ENCODE measurements around the gene PUS3.

PUS3 gene, protein sequence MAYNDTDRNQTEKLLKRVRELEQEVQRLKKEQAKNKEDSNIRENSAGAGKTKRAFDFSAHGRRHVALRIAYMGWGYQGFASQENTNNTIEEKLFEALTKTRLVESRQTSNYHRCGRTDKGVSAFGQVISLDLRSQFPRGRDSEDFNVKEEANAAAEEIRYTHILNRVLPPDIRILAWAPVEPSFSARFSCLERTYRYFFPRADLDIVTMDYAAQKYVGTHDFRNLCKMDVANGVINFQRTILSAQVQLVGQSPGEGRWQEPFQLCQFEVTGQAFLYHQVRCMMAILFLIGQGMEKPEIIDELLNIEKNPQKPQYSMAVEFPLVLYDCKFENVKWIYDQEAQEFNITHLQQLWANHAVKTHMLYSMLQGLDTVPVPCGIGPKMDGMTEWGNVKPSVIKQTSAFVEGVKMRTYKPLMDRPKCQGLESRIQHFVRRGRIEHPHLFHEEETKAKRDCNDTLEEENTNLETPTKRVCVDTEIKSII

DNA sequence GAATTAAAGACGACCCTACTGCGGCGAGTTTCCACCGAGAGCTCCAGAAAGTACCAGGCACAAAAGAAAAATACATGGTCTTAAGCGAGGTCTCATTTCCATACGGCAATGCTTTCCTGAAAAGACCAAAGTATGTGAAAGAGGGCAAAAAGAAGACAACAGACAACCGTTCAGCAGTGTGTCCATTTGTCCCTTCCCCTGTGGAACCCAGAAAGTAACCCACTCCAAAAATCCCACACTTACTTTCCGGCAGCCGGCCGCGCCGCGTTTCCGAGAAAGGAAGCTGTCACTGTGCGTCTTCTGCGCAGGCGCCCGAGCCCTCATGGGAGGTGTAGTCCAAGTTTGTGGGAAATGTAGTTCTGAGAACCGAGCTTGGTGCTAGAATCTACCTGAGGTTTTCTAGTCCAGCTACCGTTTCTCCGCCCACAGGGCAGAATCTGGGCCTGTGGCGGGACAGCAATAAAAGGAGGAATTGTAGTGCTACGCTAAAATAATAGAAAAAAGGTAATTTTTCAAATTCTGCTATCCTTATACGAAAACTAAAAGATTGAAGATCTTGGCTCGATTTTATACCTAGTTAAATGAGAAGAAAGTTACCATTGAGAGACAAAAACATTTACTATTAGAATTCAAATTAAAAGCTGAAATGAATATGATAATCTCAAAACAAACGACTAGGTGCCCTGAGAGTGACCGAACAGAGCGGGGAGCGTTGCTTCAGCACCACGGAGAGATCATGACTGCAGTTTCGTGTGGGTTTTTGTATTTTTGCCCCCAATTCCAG lies at the start of gene PUS3:
PUS3 (minus strand) TSS at position 280 of the 784 bp plus-strand sequence. CDS start 6,922 bp downstream, outside the sequence.
- peak; percentile 82 for DNase-seq (ENCODE audit: low read depth, low spot score)

DNA sequence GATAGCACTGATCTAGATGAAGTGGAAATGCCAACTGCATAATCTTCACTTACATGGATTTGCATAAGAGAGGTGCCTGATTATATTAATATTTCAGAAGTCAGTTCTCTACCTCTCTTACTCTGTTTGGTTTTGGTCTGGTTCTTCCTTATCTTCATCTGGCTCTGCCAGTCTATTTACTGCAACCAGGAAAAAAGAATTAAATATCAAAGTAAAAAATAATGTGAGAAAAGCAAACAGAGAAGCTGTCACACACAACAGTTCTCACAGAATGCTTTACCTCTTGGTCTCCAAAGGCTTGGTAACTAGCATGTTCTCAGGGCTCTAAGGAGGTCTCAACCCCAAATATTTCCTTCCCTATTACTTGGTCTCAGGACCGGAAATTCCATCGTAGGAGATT lies 49.6 kb upstream of the PUS3 start:
- DNase-seq (ENCODE audit: low read depth, low spot score) = no peak

- DNase-seq (ENCODE audit: low read depth, low spot score) = no peak
Observed at GRCh38 chr11:125951731-125952130, 48.7 kb upstream of the PUS3 start.

DNA sequence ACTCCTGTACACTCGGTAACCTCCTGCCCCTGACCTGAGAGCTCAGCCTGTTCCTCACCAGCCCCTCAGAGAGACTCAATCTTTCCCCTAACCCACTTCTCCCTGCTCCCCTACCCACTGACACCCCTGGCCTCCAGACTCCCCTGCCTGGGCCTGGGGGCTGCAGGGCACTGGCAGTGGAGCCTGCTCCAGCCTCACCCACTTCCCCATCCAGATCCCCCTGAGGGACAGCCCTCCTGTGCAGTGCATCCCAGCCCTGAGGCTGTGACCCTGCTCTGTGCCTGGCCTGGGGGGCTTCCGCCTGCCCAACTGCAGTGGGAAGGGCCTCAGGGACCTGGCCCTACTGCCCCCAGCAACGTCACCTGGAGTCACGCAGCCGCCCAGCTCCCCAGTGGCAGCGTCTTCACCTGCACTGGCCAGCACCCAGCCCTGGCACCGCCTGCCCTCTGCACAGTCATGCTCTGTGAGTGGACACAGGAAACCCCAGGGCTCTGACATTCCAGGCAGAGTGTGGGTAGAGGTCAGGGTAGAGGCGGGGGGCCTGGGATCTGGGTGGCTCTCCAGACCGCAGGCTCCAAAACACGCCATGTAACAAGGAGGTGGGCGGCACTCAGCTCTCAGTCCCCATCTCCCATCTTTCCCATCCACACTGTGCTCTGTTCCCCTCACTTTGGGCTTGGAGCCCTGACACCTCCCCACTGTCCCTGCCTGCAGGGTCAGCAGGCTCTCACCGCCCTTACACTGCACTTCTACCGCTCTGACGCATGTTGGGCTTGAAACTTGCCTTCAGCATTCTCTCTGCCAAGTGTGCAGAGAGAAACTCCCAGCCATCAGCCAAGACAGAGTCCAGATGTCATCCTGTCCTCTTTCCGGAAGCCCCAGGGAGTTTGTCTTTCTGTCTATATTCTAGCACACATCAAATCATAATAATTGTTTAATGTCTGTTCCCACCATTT lies 48.0 kb upstream of the PUS3 start:
- no peak for DNase-seq (ENCODE audit: low read depth, low spot score)

DNA sequence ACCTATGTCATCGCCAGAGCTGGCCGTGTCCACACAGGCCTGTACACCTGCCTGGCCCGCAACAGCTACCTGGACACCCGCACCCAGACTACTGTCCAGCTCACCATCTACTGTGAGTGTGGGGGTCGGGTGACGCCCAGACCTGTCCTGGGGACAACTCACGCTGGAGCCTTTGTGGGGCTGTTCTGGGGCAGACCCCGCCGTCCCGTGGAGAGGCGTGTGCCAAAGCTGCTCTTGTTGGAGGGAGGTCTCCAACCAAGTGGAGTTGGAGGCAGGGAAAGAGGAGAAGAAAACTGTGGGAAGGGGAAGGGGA lies 47.1 kb upstream of the PUS3 start:
- DNase-seq (ENCODE audit: low read depth, low spot score) = no peak

- DNase-seq (ENCODE audit: low read depth, low spot score) = no peak
Observed at GRCh38 chr11:125949271-125950177, 46.5 kb upstream of the PUS3 start.

- DNase-seq (ENCODE audit: low read depth, low spot score) = no peak
Observed at GRCh38 chr11:125948278-125949051, 45.5 kb upstream of the PUS3 start.

DNA sequence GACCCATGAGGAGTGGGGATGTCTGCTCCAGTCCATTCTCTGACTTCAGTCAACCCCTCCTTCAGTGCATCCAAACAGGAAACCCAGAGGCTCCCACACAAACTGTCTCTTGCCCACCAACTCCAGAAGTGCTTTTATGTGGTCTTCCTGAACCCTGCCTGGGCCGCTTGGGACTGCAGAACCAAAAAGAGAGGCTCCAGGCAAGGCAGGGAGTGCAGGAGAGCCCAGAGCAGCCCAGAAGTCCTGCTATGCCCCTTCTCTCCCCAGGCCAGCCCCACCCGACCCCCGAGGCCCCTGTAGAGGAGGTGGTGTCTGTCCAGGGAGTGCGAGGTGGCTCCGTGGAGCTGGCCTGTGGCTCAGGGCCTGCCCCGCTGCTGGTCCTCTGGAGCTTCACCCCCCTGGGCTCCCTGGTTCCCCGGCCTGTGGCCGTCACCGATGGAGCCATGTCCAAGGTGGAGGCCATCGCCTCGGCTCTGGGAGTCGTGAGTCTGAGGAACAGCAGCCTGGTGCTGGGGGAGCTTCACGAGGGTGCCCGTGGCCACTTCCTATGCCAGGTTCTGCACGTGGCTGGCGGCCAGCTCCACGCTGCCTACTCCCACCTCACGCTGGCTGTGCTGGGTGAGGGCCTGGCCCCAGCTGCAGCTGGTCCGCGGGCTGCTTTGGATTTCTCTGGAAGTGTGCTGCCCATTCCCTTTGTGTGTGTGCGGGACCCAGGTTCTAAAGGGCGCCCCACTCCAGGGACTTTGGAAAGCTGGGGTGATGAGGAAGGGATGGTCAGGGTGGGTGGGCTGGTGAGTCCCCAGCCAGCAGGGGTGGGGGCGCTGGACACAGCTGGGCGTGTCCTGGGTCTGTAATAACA lies 44.6 kb upstream of the PUS3 start:
- no peak for DNase-seq (ENCODE audit: low read depth, low spot score)

- DNase-seq (ENCODE audit: low read depth, low spot score) = no peak
Observed at GRCh38 chr11:125946712-125947418, 43.9 kb upstream of the PUS3 start.

DNA sequence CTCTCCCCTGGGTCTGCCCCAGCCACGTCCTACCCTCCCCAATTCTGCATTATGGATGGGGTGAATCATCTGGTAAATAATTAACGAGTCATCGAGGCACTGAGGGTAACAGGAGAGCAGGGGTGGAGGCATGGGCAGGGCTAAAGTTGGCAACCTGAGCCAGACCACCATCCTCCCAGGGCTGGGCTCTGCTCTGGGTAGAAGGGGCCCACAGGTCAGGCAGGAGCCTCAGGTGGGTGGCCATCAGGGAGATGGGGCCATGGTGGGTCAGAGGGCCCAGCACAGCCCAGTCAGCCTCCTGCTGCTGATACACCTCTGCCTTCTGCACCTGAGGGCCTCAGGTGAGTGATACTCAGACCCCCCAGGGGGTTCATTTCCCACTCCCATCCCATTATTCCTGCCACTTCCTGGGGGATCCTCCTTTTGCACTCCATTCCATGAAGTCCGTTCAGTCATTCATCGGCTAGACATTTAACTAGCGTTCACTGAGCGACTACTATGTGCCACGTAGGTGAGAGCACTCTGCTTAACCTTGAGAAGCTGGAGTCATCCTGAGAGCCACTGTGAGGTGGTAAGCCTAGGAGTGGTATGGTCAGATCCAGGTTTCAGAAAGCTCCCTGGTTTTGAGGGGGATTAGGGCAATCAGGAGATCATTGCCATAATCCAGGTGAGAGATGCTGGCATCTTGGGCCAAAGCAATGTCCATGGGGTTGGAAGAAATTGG lies 43.0 kb upstream of the PUS3 start, which contains the start of gene VSIG10L2:
VSIG10L2 (plus strand) TSS at position 248 of the 724 bp plus-strand sequence; CDS start at position 260, 12 bp downstream.
- DNase-seq (ENCODE audit: low read depth, low spot score) = no peak

DNA sequence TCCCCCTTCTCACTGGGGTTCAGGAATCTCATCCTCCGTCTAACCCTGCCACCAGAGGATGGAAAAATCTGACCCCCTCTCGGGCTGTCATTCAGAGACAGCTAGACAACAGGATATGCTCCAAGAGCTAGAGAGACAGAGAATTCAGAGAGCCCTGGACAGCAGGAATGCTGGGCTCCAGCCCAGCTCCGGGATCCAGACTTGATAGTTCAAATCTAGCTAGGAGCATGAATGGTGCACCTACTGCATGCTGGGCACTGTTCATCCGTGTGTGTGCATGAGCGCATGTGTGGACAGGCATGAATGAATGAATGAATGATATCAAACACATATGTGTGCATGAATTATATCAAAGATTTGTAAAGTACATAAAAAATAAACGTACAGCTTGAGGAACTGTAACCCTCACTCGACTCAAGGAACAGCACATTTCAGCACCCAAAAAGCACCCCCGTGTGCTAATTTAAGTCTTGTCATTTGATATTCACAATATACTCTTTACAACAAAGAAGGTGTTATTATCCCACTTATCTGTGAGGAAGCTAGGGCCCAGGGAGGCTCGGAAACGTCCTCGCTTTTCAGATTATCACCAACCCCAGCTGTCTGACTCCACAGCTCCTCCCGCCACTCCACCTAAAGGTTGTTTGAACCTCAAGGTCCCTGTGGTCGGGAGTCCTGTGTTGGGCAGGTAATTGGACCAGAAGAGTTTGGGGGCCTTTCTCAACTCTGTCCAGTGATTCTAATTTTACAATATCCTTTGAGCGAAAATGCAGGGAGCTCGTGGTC lies 42.2 kb upstream of the PUS3 start:
- no peak for DNase-seq (ENCODE audit: low read depth, low spot score)

DNA sequence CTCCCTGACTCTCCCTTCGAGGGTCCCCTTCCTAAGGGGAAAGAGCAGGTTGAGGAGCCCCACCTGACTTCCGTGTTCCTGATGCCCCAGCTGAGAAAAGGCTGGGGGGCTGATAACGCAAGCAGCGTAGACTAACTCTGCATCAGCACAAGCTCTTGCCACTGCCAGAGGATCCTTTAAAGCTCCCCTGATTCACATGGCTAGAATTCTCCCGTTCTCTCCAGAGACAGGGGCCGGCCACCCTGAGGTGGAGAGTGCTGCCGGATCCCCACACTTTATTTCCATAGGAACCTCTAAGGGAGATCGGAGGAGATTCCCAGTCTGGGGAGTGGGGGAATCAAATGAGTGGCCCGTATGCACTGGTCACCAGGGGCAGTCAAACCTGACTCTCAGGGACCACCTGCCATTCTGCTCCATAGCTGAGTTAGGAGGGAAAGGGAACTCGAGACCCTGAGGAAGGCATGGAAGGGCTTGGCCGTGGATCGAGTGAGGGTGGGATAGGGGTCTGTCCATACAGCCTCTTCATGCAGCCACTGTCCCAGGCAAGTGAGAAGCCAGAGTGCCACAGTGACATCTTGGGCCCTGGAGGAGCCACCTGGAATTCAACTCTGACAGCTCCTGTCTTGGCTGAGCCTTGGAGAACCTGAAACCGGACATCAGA lies 41.5 kb upstream of the PUS3 start:
- no peak for DNase-seq (ENCODE audit: low read depth, low spot score)

GRCh38 chr11:125943661-125944349 lies 40.8 kb upstream of the PUS3 start:
- no peak for DNase-seq (ENCODE audit: low read depth, low spot score)

GRCh38 chr11:125942771-125943428 lies 39.9 kb upstream of the PUS3 start:
- DNase-seq (ENCODE audit: low read depth, low spot score) = no peak

All from activated CD4-positive, CD25-positive, alpha-beta regulatory T cell treated with anti-CD3 and anti-CD28 coated beads, Interleukin-2, amount 50 U/mL, for 16 hours (primary cell).